Ramos (cell line): ENCODE data around the gene CNTN4.
"Not testable (repeated sequence)": the region's sequence is repeated elsewhere in the genome, so short reads cannot be mapped to it uniquely, and the experiment has no call there.

Source experiments
- in situ Hi-C: fragments of 300-500 bp; cut with MboI; formaldehyde crosslinking; loops from one replicate; pipeline ENCODE4 v1.14.3; 2022; ENCODE audit warnings: low sequenced_read_pairs; ENCODE audit not compliant: unreplicated experiment

The CNTN4 gene

DNA sequence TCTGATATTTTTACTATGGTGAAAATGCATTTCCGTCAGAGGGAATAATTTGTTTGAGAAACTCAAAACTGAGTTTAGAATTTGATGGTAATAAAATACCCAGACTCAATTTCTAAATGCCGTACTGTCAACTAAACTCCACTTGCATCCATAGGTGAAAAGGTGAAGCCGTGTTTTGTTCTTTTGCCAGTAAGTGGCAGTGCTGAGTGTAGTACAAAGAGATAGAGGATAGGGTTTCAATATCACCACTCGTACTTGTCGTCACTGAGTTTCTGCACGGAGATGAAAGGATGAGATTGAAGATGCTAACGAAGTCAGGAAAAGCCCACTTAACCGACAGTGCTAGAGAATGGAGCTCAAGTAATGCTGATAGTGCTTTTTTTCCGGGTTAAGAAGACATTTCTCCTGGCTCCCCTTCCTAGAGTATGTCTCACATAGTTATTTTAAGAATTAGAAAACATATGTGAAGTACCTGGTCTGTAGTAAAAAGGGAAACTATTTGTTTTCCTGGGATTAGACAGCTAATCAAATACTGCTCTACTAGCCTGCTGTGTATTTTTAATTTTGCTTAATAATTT is 666.4 kb downstream of the CNTN4 start:
- in situ Hi-C loops: no loop called here

- in situ Hi-C loops: no loop called here
Observed at GRCh38 chr3:2770451-2770850, 671.8 kb downstream of the CNTN4 start.

DNA sequence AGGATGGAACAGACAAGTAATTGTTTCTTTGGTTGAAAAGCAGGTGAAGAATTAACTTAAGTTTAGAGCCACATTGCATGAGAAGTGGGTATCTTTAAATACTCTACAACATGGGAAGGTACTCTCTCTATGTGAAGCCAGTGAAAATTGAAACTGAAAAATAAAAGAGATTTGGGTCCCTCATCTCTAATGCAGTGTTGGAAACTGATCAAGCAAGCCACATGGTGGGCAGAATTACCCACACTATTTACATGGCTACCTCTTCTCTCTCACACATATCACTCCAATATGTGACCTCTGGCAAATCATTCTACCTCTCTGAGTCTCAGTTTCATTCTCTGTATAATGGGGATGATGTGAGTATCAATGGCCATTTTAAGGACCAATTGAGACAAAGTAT is 672.5 kb downstream of the CNTN4 start:
- in situ Hi-C loops: no loop called here

DNA sequence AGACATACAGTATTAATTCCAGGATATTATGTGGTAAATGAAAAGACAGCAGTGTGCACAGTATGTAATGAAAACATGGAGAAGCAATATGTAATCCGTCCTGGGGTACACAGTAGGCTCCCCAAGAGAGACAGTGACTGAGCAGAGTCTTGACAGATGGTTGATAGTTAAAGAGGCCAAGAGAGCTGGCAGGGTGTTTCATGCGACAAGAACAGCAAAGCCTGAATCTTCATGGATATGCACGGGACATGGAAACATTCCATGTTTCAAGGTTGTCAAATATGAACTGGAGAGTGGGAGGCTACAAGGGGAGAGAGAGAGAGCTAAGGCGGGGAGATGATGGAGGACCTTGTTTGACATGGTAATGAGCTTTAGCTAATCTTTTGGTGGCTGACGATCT is 673.1 kb downstream of the CNTN4 start:
- in situ Hi-C loops: no loop called here

GRCh38 chr3:2772803-2773202 is 674.1 kb downstream of the CNTN4 start:
- in situ Hi-C loops: no loop called here

- in situ Hi-C loops: no loop called here
Observed at GRCh38 chr3:2774481-2775249, 676.0 kb downstream of the CNTN4 start.

GRCh38 chr3:2783261-2783660 is 684.6 kb downstream of the CNTN4 start:
- in situ Hi-C loops: no loop called here

DNA sequence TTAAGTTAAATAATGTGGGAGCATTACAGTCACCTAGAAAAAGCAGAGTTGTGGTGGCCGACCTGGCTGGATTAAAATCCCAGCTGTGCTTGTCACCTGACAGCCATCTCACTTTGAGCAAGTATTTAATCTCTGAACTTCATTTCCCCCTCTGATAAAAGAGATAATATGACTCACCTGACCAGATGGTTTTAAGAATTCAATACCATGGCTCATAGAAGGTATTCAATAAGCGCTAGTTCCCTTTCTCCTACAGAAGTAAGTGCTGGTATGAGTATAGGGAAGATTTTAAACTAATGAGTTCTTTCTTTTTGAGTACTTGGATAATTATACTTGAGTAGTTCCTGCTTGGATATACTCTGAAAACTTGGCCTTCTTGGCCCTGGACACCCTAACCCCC is 686.0 kb downstream of the CNTN4 start:
- in situ Hi-C loops: no loop called here

DNA sequence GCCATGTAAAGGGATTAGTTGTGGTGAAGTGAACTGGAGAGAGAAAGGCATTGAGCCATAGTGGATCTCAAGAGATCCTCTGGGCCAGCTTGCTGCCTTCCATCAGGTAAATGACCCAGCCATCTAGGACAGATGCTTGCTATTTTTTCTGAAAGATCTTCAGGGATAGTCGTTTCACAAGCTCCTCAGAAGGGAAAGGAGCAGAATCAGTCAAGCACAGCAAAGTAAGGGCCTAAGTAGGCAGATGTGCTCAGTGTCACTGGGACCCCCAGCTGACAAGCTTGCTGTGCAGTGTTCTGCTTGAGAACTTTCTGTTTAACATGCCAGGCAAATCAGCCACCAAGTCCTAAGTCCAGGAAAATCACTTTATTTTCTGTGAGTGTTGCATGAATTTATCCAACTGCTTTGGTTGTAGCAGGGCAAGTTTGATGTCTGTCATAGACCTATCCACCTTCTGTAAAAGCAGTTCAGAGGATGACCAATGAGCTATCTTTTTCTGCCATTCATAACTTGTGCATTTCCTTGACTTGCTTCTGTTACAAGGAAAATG is 691.7 kb downstream of the CNTN4 start:
- in situ Hi-C loops: no loop called here

- in situ Hi-C loops: no loop called here
Observed at GRCh38 chr3:2792432-2792831, 693.8 kb downstream of the CNTN4 start.

- in situ Hi-C loops: no loop called here
Observed at GRCh38 chr3:2793987-2794386, 695.3 kb downstream of the CNTN4 start.

DNA sequence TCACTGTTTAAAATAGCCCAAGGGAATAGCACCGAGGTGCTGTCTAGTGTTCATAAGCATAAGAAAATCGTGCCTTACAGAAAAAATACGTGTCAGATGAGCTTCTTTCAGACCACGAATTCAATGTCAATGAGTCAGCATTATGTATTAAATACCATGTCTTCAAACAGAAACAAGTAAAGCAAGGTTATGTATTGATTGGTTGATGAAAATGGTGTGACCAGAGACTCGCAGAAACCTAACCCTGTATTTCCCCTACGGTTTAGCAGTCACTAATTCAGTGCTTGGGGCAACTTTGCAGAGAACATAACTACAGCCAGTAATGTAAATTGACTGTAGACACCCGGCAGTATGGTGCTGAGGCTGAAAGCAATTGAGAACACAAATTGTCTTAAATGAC is 703.8 kb downstream of the CNTN4 start:
- in situ Hi-C loops: no loop called here

DNA sequence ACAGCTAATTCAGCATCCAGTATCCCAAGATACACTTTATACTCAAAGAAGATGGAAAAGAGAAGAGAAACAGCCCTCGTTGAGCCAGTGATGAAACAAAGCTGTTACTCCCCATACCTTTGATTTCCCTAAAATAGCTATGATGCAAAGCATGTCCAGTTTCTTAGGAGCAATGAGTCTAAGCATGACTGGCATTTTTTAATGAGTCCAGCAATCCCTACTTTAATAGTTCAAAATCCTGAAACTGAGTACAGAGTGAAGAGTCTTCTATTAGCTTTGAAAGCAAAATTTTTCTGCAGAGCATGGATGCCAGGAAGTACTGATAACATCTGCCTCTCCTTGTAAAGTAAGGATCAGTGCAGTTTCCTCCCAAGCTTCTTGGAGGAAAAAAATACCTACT is 708.8 kb downstream of the CNTN4 start:
- in situ Hi-C loops: no loop called here

GRCh38 chr3:2810723-2811122 is 712.1 kb downstream of the CNTN4 start:
- in situ Hi-C loops: no loop called here

GRCh38 chr3:2819571-2819970 is 720.9 kb downstream of the CNTN4 start:
- in situ Hi-C loops: no loop called here

GRCh38 chr3:2820982-2821381 is 722.3 kb downstream of the CNTN4 start:
- in situ Hi-C loops: not testable (repeated sequence)

- in situ Hi-C loops: no loop called here
Observed at GRCh38 chr3:2822611-2823010, 723.9 kb downstream of the CNTN4 start.

GRCh38 chr3:2823031-2823430 is 724.4 kb downstream of the CNTN4 start:
- in situ Hi-C loops: no loop called here

GRCh38 chr3:2823437-2824211 is 725.0 kb downstream of the CNTN4 start:
- in situ Hi-C loops: no loop called here

DNA sequence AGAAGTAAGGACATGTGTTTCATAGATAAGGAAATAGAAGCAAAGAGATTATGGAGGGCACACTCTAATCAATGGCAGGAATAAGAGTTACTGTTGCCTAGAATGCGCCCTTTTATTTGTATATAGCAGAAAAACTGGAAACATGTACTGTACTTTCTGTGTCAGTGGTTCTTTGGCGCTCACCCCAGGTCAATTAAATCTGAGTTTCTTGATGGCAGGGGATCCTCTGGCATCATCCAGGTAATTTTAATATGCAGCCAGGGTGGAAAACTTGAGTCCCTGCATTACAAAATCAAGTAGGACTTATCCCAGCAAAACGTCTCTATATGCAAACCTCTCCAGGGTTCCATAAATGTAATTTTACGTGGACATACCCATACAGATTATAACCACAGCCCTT is 727.4 kb downstream of the CNTN4 start:
- in situ Hi-C loops: no loop called here

DNA sequence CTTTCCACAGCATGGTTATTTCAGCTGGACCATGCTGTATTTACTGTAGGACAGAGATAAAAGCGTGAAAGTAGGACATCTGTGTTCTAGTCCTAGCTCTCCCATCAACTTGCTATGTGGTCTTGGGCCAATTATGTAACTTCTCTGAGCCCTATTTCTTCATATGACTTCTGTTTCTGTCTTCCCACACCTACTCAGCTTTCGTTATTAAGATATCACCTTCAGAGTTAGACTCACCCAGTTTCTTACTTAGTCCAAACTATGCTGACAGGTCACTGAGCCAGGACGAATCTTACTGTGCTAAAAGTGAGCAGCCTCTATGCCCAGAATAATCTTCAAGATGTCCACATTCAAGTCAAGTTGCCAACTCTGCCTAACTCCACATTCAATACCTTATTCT is 727.8 kb downstream of the CNTN4 start:
- in situ Hi-C loops: no loop called here
